ENCODE measurements around the gene RANGRF.

DNA sequence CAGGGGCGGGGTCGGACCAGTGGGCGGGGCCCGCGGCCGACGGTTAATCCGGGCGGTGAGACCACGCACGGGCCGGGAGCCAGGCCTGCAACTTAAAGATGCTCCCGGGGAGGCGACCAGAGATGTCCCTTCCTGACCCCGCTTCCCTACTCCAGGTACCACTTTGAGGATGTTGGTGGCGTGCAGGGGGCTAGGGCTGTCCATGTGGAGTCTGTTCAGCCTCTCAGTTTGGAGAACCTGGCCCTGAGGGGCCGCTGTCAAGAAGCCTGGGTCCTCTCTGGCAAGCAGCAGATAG is 580 bp downstream of the RANGRF start:
- TF ChIP-seq, protein P1, sequence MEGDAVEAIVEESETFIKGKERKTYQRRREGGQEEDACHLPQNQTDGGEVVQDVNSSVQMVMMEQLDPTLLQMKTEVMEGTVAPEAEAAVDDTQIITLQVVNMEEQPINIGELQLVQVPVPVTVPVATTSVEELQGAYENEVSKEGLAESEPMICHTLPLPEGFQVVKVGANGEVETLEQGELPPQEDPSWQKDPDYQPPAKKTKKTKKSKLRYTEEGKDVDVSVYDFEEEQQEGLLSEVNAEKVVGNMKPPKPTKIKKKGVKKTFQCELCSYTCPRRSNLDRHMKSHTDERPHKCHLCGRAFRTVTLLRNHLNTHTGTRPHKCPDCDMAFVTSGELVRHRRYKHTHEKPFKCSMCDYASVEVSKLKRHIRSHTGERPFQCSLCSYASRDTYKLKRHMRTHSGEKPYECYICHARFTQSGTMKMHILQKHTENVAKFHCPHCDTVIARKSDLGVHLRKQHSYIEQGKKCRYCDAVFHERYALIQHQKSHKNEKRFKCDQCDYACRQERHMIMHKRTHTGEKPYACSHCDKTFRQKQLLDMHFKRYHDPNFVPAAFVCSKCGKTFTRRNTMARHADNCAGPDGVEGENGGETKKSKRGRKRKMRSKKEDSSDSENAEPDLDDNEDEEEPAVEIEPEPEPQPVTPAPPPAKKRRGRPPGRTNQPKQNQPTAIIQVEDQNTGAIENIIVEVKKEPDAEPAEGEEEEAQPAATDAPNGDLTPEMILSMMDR (IDR thresholded peaks at IDR 0.05 in 8 of 11, conservative IDR thresholded peaks at IDR 0.05 in 3 of 11) = no peak
- TF ChIP-seq POLR2A (IDR thresholded peaks at IDR 0.05) (no peak), POLR2AphosphoS5 (IDR thresholded peaks at IDR 0.05) (no peak)

Data from spleen (tissue), 7 donors.